SK-N-SH (cell line): Measurements from ENCODE around the gene MYO18B. TPM values are rescaled to one million over a fixed set of nuclear protein-coding genes. Genes with fewer than 3 reads are reported as not detected.

Source experiments
- CTCF ChIA-PET: fragments of 300-600, 350-600 bp; formaldehyde crosslinking; extraction: SDS; loops from one replicate; lab custom pipeline; 2021; lab: Yijun Ruan, JAX
- POLR2A ChIA-PET: fragments of 350-600 bp; sonication (Branson Sonifier 250); formaldehyde crosslinking; extraction: SDS; loops from one replicate; lab custom pipeline; 2020; ENCODE audit warnings: antibody characterized with exemption, inconsistent platforms; lab: Yijun Ruan, JAX
- DNase-seq: peaks from one replicate; pipeline ENCODE4 v3.0.0; 2012
- H2AFZ ChIP-seq: fragments of 200-600 bp; sonication (generic); 2 replicates; pipeline ENCODE4 v1.8.1; 2016; ENCODE audit warnings: antibody characterized with exemption, mild to moderate bottlenecking, low read depth
- H3F3A ChIP-seq: fragments of 200-600 bp; sonication (generic); replicated peaks from 2 replicates; pipeline ENCODE3; 2016; ENCODE audit warnings: antibody characterized with exemption, mild to moderate bottlenecking; ENCODE audit not compliant: insufficient read depth
- H3K27ac ChIP-seq, 2 experiments: fragments of 200-500 bp in 1 of 2; fragments of 200-600 bp in 1 of 2; sonication (Bioruptor generic) in 1 of 2; sonication (generic), shearing (Covaris generic) in 1 of 2; 2 replicates each; pipeline versions ENCODE4 v1.5.1 to v1.6.1; 2014 to 2016; ENCODE audit warnings: low read depth in 2 of 2, inconsistent platforms in 1 of 2, low read length in 1 of 2, mild to moderate bottlenecking in 1 of 2, mixed read lengths in 1 of 2
- H3K27me3 ChIP-seq: fragments of 200-600 bp; sonication (generic), shearing (Covaris generic); 2 replicates; pipeline ENCODE4 v1.6.1; 2016; ENCODE audit warnings: mixed run types; ENCODE audit not compliant: insufficient read depth
- H3K36me3 ChIP-seq, 2 experiments: fragments of 200-500 bp in 1 of 2; fragments of 200-600 bp in 1 of 2; sonication (Bioruptor generic) in 1 of 2; sonication (generic) in 1 of 2; replicated peaks in 1 of 2; 2 replicates each; pipeline versions ENCODE3 to v1.5.1; 2014 to 2016; ENCODE audit warnings: low read length in 1 of 2, mild to moderate bottlenecking in 1 of 2; ENCODE audit not compliant: insufficient read depth in 2 of 2, control insufficient read depth in 1 of 2
- H3K4me1 ChIP-seq, 2 experiments: fragments of 200-500 bp in 1 of 2; fragments of 200-600 bp in 1 of 2; sonication (Bioruptor generic) in 1 of 2; sonication (generic), shearing (Covaris generic) in 1 of 2; 2 replicates each; pipeline versions ENCODE4 v1.5.1 to v1.6.1; 2014 to 2016; ENCODE audit warnings: low read depth in 1 of 2, low read length in 1 of 2, mixed run types in 1 of 2; ENCODE audit not compliant: insufficient read depth in 2 of 2, control insufficient read depth in 1 of 2
- H3K4me2 ChIP-seq: fragments of 200-600 bp; sonication (generic), shearing (Covaris generic); 2 replicates; pipeline ENCODE4 v1.6.1; 2017; ENCODE audit warnings: mixed run types
- H3K4me3 ChIP-seq, 2 experiments: fragments of 200-500 bp in 1 of 2; fragments of 200-600 bp in 1 of 2; sonication (Bioruptor generic) in 1 of 2; sonication (generic), shearing (Covaris generic) in 1 of 2; 2 replicates each; pipeline versions ENCODE4 v1.5.1 to v1.8.1; 2014 to 2016; ENCODE audit warnings: low read depth in 2 of 2, inconsistent platforms in 1 of 2, low read length in 1 of 2, mild to moderate bottlenecking in 1 of 2, mixed read lengths in 1 of 2, moderate library complexity in 1 of 2
- H3K79me2 ChIP-seq: fragments of 200-600 bp; sonication (generic); 2 replicates; pipeline ENCODE4 v1.8.1; 2017; ENCODE audit warnings: mild to moderate bottlenecking; ENCODE audit not compliant: insufficient read depth
- H3K9ac ChIP-seq: fragments of 200-600 bp; sonication (generic); 2 replicates; pipeline ENCODE4 v1.6.1; 2017; ENCODE audit warnings: mixed run types
- H3K9me2 ChIP-seq: fragments of 200-600 bp; sonication (generic); 2 replicates; pipeline ENCODE4 v1.6.1; 2017; ENCODE audit warnings: mixed run types
- H3K9me3 ChIP-seq: fragments of 200-600 bp; sonication (generic); 2 replicates; pipeline ENCODE4 v1.6.1; 2017; ENCODE audit warnings: mixed run types, mild to moderate bottlenecking, moderate library complexity
- H4K20me1 ChIP-seq: fragments of 200-600 bp; sonication (generic); 2 replicates; pipeline ENCODE4 v1.6.1; 2017; ENCODE audit warnings: mild to moderate bottlenecking, mixed run types; ENCODE audit not compliant: insufficient read depth
- CHD2 ChIP-seq: fragments of 150-350 bp; IDR thresholded peaks from 2 replicates; pipeline ENCODE4 v1.6.1; 2018; ENCODE audit warnings: low read length; ENCODE audit not compliant: partially characterized antibody
- ELF1 ChIP-seq: IDR thresholded peaks from 2 replicates; pipeline ENCODE4 v1.4.0; 2012
- FOXM1 ChIP-seq: IDR thresholded peaks from 2 replicates; pipeline ENCODE4 v1.4.0; 2012; ENCODE audit warnings: low read depth, mild to moderate bottlenecking
- GABPA ChIP-seq: IDR thresholded peaks from 2 replicates; pipeline ENCODE4 v1.4.0; 2012; ENCODE audit warnings: low read depth, mild to moderate bottlenecking
- IRF3 ChIP-seq: fragments of 150-350 bp; IDR thresholded peaks from 2 replicates; pipeline ENCODE4 v1.6.1; 2016; ENCODE audit warnings: mild to moderate bottlenecking, low read depth, low read length
- MXI1 ChIP-seq: IDR thresholded peaks from 2 replicates; pipeline ENCODE4 v1.6.1; 2012; ENCODE audit warnings: mild to moderate bottlenecking, low read depth, low read length, improper control_type of control experiment
- POLR2AphosphoS5 ChIP-seq: IDR thresholded peaks from 2 replicates; pipeline ENCODE4 v1.6.1; 2012; ENCODE audit warnings: low read depth, low read length
- RCOR1 ChIP-seq: fragments of 150-350 bp; IDR thresholded peaks from 2 replicates; pipeline ENCODE4 v1.6.1; 2017; ENCODE audit warnings: antibody characterized with exemption, low read length
- RFX5 ChIP-seq: IDR thresholded peaks from 2 replicates; pipeline ENCODE4 v1.6.1; 2012; ENCODE audit warnings: mild to moderate bottlenecking, improper control_type of control experiment, low read length
- SMC3 ChIP-seq: IDR thresholded peaks from 2 replicates; pipeline ENCODE4 v1.6.1; 2012; ENCODE audit warnings: low read depth, low read length, improper control_type of control experiment
- TAF1 ChIP-seq: IDR thresholded peaks from 2 replicates; pipeline ENCODE4 v1.6.1; 2012; ENCODE audit warnings: low read depth, mild to moderate bottlenecking, low read length, moderate library complexity, borderline replicate concordance
- TCF12 ChIP-seq: IDR thresholded peaks from 2 replicates; pipeline ENCODE4 v1.4.0; 2012
- TEAD4 ChIP-seq: IDR thresholded peaks from 2 replicates; pipeline ENCODE4 v1.4.0; 2012; ENCODE audit warnings: mild to moderate bottlenecking, borderline replicate concordance; ENCODE audit not compliant: insufficient read depth
- USF1 ChIP-seq: IDR thresholded peaks from 2 replicates; pipeline ENCODE4 v1.4.0; 2012; ENCODE audit warnings: low read depth, borderline replicate concordance
- USF2 ChIP-seq: fragments of 150-350 bp; IDR thresholded peaks from 2 replicates; pipeline ENCODE4 v1.6.1; 2017; ENCODE audit warnings: antibody characterized with exemption, low read length, low read depth, borderline replicate concordance
- YY1 ChIP-seq: IDR thresholded peaks from 2 replicates; pipeline ENCODE4 v1.4.0; 2012; ENCODE audit warnings: low read depth, mild to moderate bottlenecking
- ZBTB33 ChIP-seq: IDR thresholded peaks from 2 replicates; pipeline ENCODE4 v1.4.0; 2012; ENCODE audit warnings: low read depth, borderline replicate concordance
- WGBS: methylation state at CpG from one replicate; pipeline ENCODE4 v1.1.6; 2017; ENCODE audit warnings: low lambda C conversion rate; 5-methylcytosine and 5-hydroxymethylcytosine counted together
- polyA plus RNA-seq, 3 experiments: library from polyadenylated mRNA; depleted of rRNA; stranded (reverse); fragments of >200 nt; gene quantifications; 2 replicates each; pipeline ENCODE4 v1.2.3, GENCODE V29; 2012

MYO18B gene
- polyA plus RNA-seq, 1 of the 3 experiments (the other 2 are of a cell fraction): 0.05 TPM

- Histone ChIP-seq H3K27me3 (no peaks in the 10 kb centered on the region), H4K20me1 (no peaks in the 10 kb centered on the region), H3K27ac (no peak overlapping the region), H3K4me1 (peaks cover 0 to 8% of the 10 kb centered on the region in 2 experiments; a peak in 1 of 4 replicates), H3K9me2 (no peaks in the 10 kb centered on the region), H3K36me3 (no peaks in the 10 kb centered on the region), H3K9ac (no peak overlapping the region), H3K4me2 (no peak overlapping the region), H3K9me3 (no peaks in the 10 kb centered on the region), H3K79me2 (no peaks in the 10 kb centered on the region), H3K4me3 (no peak overlapping the region), H2AFZ (no peak overlapping the region), H3F3A (no peaks in the 10 kb centered on the region)
- CTCF ChIA-PET: interaction anchor here (0.7 kb wide), 2 partner anchors 29 to 32 kb away, joined by 3 read pairs; no protein-coding TSS in a partner anchor
- WGBS: 80% methylated on average over 17 of the region's 19 CpGs
- TF ChIP-seq ZBTB33 (no peak), USF2 (no peak), TEAD4 (no peak), RCOR1 (no peak), YY1 (no peak), GABPA (no peak), RFX5 (no peak), IRF3 (no peak), SMC3 (no peak), ELF1 (no peak), TCF12 (no peak)
- POLR2A ChIA-PET: no interaction called here
- DNase-seq: no peak
Observed at GRCh38 chr22:25729016-25729995, 12.7 kb upstream of the MYO18B start.

- no peaks in the 10 kb centered on the region for H3K9me3 ChIP-seq
- H3F3A ChIP-seq: no peaks in the 10 kb centered on the region
- no peaks in the 10 kb centered on the region for H3K9me2 ChIP-seq
- ChIA-PET CTCF (interaction anchor here (1.0 kb wide), 1 partner anchor 10 kb away, joined by 4 read pairs; no protein-coding TSS in a partner anchor), POLR2A (no interaction called here)
- H3K4me2 ChIP-seq: no peak overlapping the region
- H3K4me3 ChIP-seq: no peak overlapping the region
- DNase-seq: no peak
- H3K4me1 ChIP-seq: no peaks in the 10 kb centered on the region; a peak in 1 of 4 replicates
- WGBS: 53% methylated on average over 2 of the region's 2 CpGs
- H3K9ac ChIP-seq: no peak overlapping the region
- H3K27ac ChIP-seq: no peak overlapping the region
- no peak overlapping the region for H2AFZ ChIP-seq
- H3K27me3 ChIP-seq: no peaks in the 10 kb centered on the region
- H3K79me2 ChIP-seq: no peaks in the 10 kb centered on the region
- H4K20me1 ChIP-seq: no peaks in the 10 kb centered on the region
- H3K36me3 ChIP-seq: no peaks in the 10 kb centered on the region
- TF ChIP-seq POLR2AphosphoS5 (no peak), ZBTB33 (no peak), GABPA (no peak), TCF12 (no peak), TAF1 (no peak), TEAD4 (no peak), USF1 (no peak), CHD2 (no peak), FOXM1 (no peak), MXI1 (no peak), IRF3 (no peak), RCOR1 (no peak)
Observed at GRCh38 chr22:25735650-25736049, 6.3 kb upstream of the MYO18B start.
